Nephron (organoid): ENCODE results near the gene RBM28.

Experiments used
- H3K27ac Mint-ChIP-seq, 3 experiments: 2 replicates each; pipeline ENCODE4 v1.8.0; 2020; ENCODE audit warnings: mixed read lengths in 3 of 3, mild to moderate bottlenecking in 2 of 3, moderate library complexity in 1 of 3
- H3K27me3 Mint-ChIP-seq: 2 replicates; pipeline ENCODE4 v1.8.0; 2021; ENCODE audit warnings: low read depth, mild to moderate bottlenecking, moderate library complexity, mixed read lengths
- H3K36me3 Mint-ChIP-seq: 2 replicates; pipeline ENCODE4 v1.8.0; 2020; ENCODE audit warnings: low read depth, mixed read lengths
- H3K4me1 Mint-ChIP-seq: 2 replicates; pipeline ENCODE4 v1.8.0; 2020; ENCODE audit warnings: mixed read lengths
- H3K4me3 Mint-ChIP-seq, 3 experiments: 2 replicates each; pipeline ENCODE4 v1.8.0; 2020; ENCODE audit warnings: mild to moderate bottlenecking in 3 of 3, mixed read lengths in 3 of 3, moderate library complexity in 2 of 3
- H3K9me3 Mint-ChIP-seq: 2 replicates; pipeline ENCODE4 v1.8.0; 2020; ENCODE audit warnings: mixed read lengths
- TF ChIP-seq, protein P1 (sequence below), 3 experiments: fragments of 200-600 bp; sonication (generic); IDR thresholded peaks; one replicate each; pipeline ENCODE4 v1.5.0; 2021; ENCODE audit warnings: antibody characterized with exemption in 3 of 3; ENCODE audit not compliant: unreplicated experiment in 3 of 3

Gene RBM28

DNA sequence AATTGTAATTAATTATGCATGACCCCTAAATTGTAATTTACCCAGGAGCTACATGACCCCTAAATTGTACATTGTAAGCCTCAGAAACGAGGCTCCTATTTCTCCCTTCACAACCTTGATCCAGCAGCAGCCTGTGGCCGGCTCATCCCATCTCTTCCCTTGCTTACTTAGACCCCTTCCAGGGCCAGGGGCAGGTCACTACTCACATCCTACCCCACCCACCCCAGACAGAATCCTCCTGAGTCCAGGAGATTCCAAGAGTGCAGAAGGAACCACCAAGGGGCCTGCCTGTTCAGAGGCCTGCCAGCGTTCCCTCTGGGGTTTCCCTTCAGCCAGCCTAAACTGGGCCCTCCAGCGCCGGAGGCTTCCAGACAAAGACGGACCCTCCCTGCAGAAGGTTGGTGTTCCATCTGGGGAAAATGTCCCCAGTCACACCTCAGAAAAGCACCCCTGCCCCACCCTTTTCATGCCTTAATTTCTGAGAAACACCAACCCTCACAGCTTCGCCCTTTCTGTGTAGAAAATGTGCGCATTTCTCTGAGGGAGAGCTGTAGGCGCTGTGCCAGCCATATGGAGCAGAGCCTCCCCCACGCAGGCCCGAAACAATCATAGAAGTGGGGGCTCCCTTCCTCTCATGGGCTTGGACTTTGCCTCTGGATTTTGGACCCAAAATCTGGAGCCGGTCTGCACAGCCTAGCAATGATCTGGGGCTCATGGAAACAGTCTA lies 83.5 kb downstream of the RBM28 start:
- H3K27me3 Mint-ChIP-seq = peaks cover 3% of the 10 kb centered on the region
- peaks cover 3% of the 10 kb centered on the region for H3K9me3 Mint-ChIP-seq
- TF ChIP-seq, protein P1, sequence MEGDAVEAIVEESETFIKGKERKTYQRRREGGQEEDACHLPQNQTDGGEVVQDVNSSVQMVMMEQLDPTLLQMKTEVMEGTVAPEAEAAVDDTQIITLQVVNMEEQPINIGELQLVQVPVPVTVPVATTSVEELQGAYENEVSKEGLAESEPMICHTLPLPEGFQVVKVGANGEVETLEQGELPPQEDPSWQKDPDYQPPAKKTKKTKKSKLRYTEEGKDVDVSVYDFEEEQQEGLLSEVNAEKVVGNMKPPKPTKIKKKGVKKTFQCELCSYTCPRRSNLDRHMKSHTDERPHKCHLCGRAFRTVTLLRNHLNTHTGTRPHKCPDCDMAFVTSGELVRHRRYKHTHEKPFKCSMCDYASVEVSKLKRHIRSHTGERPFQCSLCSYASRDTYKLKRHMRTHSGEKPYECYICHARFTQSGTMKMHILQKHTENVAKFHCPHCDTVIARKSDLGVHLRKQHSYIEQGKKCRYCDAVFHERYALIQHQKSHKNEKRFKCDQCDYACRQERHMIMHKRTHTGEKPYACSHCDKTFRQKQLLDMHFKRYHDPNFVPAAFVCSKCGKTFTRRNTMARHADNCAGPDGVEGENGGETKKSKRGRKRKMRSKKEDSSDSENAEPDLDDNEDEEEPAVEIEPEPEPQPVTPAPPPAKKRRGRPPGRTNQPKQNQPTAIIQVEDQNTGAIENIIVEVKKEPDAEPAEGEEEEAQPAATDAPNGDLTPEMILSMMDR (IDR thresholded peaks at IDR 0.05; ENCODE audit: unreplicated experiment in 3 of 3) = no peak
- H3K4me3 Mint-ChIP-seq = no peak overlapping the region
- H3K4me1 Mint-ChIP-seq = peaks cover 40% of the 10 kb centered on the region
- H3K27ac Mint-ChIP-seq = peak overlapping the region; percentile 42 to 75 (median 64)
- H3K36me3 Mint-ChIP-seq = no peaks in the 10 kb centered on the region

GRCh38 chr7:128259131-128260061 lies 84.3 kb downstream of the RBM28 start:
- Mint-ChIP-seq H3K4me3 (peak overlapping the region in 1 of 3 experiments; percentile 1), H3K27me3 (no peaks in the 10 kb centered on the region), H3K9me3 (peaks cover 3% of the 10 kb centered on the region), H3K27ac (peak overlapping the region; percentile 42 to 75 (median 52)), H3K36me3 (no peaks in the 10 kb centered on the region), H3K4me1 (peaks cover 40% of the 10 kb centered on the region)
- TF ChIP-seq, protein P1 (IDR thresholded peaks at IDR 0.05; ENCODE audit: unreplicated experiment in 3 of 3) = no peak

DNA sequence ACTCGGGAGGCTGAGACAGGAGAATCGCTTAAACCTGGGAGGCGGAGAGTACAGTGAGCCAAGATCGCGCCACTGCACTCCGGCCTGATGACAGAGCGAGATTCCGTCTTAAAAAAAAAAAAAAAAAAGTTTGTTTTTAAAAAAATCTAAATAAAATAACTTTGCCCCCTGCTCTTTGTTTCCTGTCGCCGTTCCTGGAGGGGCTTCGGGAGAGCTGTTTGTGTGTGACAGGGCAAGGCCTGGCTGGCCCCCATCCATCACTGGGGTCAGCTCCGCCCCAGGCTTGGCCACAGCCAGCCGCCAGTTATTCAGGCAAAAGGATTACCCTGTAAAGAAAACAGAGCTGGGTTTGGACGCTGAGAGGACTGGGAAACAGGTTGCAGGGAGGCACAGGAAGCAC lies 86.2 kb downstream of the RBM28 start:
- H3K4me1 Mint-ChIP-seq = peaks cover 28% of the 10 kb centered on the region
- TF ChIP-seq, protein P1 (IDR thresholded peaks at IDR 0.05; ENCODE audit: unreplicated experiment in 3 of 3) = no peak
- peak overlapping the region in 1 of 3 experiments; percentile 70 for H3K27ac Mint-ChIP-seq
- peaks cover 3% of the 10 kb centered on the region for H3K9me3 Mint-ChIP-seq
- H3K27me3 Mint-ChIP-seq = no peaks in the 10 kb centered on the region
- H3K4me3 Mint-ChIP-seq = no peak overlapping the region
- H3K36me3 Mint-ChIP-seq = no peaks in the 10 kb centered on the region

DNA sequence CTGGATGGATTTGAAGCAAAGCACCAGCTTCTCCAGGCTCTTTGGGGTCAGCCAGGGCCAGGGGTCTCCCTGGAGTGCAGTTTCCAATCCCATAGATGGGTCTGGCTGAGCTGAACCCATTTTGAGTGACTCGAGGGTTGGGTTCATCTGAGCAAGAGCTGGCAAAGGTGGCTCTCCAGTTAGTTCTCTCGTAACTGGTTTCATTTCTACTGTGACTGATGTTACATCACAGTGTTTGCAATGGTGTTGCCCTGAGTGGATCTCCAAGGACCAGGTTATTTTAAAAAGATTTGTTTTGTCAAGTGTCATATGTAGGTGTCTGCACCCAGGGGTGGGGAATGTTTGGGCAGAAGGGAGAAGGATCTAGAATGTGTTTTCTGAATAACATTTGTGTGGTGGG lies 88.4 kb downstream of the RBM28 start:
- Mint-ChIP-seq H3K27me3 (peaks cover 6% of the 10 kb centered on the region), H3K9me3 (peaks cover 3% of the 10 kb centered on the region), H3K27ac (no peak overlapping the region), H3K4me3 (no peak overlapping the region), H3K36me3 (no peaks in the 10 kb centered on the region), H3K4me1 (peaks cover 21% of the 10 kb centered on the region)
- TF ChIP-seq, protein P1 (IDR thresholded peaks at IDR 0.05; ENCODE audit: unreplicated experiment in 3 of 3) = no peak

- Mint-ChIP-seq H3K36me3 (no peaks in the 10 kb centered on the region), H3K4me1 (peaks cover 13% of the 10 kb centered on the region), H3K27ac (no peak overlapping the region), H3K9me3 (peaks cover 3% of the 10 kb centered on the region), H3K4me3 (no peak overlapping the region), H3K27me3 (peaks cover 6% of the 10 kb centered on the region)
- TF ChIP-seq, protein P1 (IDR thresholded peaks at IDR 0.05; ENCODE audit: unreplicated experiment in 3 of 3) = no peak
These were observed 89.2 kb downstream of the RBM28 start for GRCh38 chr7:128254470-128254869.
